ENCODE measurements around the gene CFAP52.
"Not testable (repeated sequence)": the region's sequence is repeated elsewhere in the genome, so short reads cannot be mapped to it uniquely, and the experiment has no call there.

Gene CFAP52

GRCh38 chr17:9571201-9571600 is 5.2 kb upstream of the CFAP52 start:
- DNase-seq, result no peak

GRCh38 chr17:9575381-9576101 is 901 bp upstream of the CFAP52 start, which contains the start of gene STX8:
Gene STX8 (minus strand): TSS chr17:9575820. CDS start chr17:9575808, 12 bp downstream.
- peak; percentile 80 for DNase-seq

- DNase-seq, result no peak
Measured at GRCh38 chr17:9577373-9577709, 899 bp downstream of the CFAP52 start.

- no peak for DNase-seq
Measured at GRCh38 chr17:9587969-9588656, 11.7 kb downstream of the CFAP52 start.

GRCh38 chr17:9594065-9594464 is 17.6 kb downstream of the CFAP52 start:
- DNase-seq, result no peak

GRCh38 chr17:9597638-9598037 is 21.2 kb downstream of the CFAP52 start:
- not testable (repeated sequence) for DNase-seq

DNA sequence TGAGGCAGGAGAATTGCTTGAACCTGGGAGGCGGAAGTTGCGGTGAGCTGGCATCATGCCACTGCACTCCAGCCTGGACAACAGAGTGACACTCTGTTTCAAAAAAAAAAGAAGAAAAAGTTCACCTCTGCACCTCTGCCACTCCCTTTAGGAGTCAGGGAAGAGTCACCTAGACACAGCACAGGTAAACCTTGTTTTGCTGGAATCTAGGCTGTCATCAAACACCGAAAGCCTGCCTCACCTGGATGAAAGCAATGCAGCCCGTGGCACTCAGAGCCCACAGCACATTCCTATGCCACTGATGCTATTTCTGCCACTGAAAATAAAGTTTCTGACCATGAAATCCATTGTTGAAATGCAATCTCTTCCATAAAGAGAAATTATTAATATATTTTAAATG is 22.2 kb downstream of the CFAP52 start:
- DNase-seq, result no peak

DNA sequence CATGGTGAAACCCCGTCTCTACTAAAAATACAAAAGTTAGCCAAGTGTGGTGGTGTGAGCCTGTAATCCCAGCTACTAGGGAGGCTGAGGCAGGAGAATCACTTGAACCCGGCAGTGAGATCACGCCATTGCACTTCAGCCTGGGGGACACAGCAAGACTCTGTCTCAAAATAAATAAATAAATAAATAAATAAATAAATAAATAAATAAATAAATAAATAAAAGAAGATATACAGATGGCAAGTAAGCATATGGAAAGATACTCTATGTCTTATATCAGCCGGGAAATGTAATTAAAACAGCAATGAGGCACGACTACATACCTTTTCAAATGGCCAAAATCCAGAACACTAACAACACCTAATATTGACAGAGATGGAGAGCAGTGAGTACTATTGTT is 28.1 kb downstream of the CFAP52 start:
- not testable (repeated sequence) for DNase-seq

GRCh38 chr17:9606453-9606852 is 30.0 kb downstream of the CFAP52 start:
- no peak for DNase-seq

- DNase-seq, result not testable (repeated sequence)
Measured at GRCh38 chr17:9607058-9607457, 30.6 kb downstream of the CFAP52 start.

GRCh38 chr17:9611557-9611956 is 35.1 kb downstream of the CFAP52 start:
- DNase-seq, result no peak

DNA sequence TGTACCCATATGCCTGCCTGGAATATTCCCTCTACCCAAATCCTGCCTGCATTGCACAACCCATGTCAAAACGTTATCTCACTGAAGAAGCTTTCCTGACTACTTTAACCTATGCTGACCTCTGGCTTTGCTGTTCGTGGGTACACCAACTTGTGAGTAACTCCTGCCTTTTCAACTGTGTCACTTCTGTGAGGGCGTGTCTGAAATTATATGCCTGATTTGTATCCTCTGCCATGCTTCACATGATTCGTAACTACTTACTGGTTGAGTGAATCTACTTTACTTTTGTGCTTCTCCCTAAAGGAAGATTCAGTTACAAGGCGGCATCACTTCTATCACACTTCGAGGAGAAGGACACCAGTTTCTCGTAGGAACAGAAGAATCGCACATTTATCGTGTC is 35.6 kb downstream of the CFAP52 start:
- no peak for DNase-seq

DNA sequence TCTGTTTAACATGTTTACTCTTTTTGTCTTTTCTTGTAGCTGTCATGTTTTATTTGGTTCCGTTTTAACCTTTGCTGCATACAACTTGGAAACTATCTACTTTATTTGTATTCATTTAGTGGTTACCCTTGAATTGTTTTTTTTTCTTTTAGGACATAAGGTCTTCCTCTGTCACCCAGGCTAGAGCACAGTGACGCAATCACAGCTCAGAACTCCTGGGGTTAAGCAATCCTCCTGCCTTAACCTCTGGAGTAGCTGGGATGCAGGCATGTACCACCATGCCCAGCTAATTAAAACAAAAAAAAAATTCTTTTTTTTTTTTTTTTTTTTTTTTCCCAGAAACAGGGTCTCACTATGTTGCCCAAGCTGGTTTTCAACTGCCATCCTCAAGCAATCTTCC is 39.0 kb downstream of the CFAP52 start:
- DNase-seq, result no peak

- DNase-seq, result no peak
Measured at GRCh38 chr17:9622961-9623360, 46.5 kb downstream of the CFAP52 start.

- DNase-seq, result no peak
Measured at GRCh38 chr17:9628509-9628908, 52.1 kb downstream of the CFAP52 start.

GRCh38 chr17:9632741-9633140 is 56.3 kb downstream of the CFAP52 start:
- DNase-seq, result no peak

DNA sequence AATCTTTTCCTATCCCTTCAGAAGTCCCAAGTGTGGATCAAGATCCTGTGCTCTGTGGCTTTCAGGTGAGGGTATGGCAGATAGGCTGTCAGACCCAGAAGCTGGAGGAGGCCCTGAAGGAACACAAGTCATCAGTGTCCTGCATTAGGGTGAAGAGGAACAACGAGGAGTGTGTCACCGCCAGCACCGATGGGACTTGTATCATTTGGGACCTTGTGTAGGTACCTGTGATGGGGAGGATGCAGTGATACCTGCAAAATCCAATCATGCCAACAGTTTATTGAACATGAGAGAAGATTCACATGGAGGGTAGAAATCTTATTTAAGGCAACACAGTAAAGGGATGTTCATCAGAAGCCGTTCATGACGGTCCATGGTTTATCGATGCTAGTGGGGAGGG is 58.9 kb downstream of the CFAP52 start:
- DNase-seq, result no peak

- no peak for DNase-seq
Measured at GRCh38 chr17:9636501-9636900, 60.1 kb downstream of the CFAP52 start.

DNA sequence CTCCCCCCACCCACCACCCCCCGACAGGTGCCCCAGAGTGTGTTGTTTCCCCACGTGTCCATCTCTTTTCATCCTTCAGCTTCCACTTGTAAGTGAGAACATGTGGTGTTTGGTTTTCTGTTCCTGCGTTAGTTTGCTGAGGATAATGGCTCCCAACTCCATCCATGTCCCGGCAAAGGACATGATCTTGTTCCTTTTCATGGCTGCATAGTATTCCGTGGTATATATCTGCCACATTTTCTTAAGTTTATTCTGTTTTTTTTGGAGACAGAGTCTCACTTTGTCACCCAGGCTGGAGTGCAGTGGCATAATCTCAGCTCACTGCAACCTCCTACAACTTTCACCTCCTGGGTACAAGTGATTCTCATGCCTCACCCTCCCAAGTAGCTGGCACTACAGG is 63.9 kb downstream of the CFAP52 start:
- DNase-seq, result not testable (repeated sequence)

DNA sequence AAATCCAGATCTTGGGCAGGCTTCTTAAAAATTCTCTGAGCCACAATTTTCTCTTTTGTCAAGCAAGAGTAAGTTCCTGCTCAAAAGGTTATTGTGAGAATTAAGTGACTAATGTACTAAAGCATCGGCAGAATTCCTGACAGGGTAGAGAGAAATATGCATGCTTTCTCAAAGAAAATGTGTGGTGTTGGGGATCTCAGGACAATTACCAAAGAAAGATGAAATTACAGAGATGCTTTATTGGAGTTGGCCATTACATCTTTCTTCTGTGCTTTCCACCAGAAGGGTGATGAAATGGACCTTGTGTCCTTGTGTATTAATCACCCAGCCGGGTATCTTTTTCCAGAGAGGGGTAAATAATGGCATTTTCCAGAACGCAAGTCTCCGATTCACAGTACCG is 67.2 kb downstream of the CFAP52 start:
- no peak for DNase-seq

DNA sequence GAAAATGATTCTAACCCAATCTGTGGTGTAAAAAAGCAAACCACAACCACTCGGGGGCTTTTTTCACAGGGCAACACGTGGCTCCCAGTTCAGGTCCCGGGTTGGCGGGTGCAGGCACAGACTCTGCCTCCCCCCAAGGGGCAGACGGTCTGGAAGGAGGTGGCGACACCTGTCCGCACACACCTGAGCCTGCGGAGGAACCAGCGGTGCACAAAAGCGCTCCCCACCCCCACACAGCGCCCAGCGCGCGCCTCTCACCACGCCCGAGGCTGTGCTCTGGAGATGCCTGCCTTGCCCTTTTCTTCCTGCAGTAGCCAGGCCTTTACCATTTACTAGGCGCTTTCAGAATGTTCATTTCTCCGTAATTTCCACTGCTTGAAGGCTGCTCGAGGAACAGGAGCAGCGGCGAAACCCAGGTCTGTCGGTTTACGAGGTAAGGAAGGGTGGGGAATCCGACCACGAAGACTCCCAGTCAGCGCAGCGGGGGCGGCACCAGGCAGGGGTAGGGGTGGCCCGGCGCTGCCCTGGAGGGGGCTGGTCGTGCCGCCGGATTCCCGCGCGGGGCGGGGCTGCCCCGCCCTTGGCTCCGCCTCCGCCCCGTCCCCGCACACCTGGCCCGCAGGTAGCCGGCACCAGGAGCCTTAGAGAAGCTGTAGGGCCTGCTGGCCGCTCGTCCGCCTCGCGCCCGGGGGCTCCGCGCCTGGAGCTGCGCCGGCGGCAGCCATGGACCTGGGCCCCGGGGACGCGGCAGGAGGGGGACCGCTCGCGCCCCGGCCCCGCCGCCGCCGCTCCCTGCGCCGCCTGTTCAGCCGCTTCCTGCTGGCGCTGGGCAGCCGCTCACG is 68.7 kb downstream of the CFAP52 start, which contains the start of gene USP43:
Gene USP43 (plus strand): TSS at position 608 of the 842 bp plus-strand sequence. CDS start 116 bp downstream, at position 724.
- no peak for DNase-seq

DNA sequence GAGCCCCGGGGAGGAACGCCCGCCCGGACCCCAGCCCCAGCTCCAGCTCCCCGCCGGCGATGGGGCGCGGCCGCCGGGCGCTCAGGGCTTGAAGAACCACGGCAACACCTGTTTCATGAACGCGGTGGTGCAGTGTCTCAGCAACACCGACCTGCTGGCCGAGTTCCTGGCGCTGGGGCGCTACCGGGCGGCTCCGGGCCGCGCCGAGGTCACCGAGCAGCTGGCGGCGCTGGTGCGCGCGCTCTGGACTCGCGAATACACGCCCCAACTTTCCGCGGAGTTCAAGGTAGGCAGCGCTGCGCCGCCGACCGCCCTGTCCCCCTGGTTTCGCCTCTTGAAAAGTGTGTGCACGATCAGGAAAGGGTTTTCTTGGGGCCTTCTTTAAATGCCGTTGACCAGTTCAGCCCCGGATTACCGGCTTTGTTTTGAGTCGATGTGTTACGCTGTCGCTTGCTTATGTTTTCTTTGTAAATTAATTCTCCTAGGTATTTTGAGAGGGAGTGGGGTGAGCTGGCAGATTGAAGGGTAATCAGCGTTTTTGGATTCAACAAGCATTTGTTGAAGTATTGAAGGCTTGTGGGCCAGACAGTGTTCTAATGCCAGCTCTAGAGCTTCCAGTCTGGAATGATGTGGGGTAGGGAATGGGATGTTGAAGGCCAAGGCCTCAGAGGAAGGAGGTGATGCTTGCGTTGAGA is 69.6 kb downstream of the CFAP52 start:
- DNase-seq, result peak; percentile 2

DNA sequence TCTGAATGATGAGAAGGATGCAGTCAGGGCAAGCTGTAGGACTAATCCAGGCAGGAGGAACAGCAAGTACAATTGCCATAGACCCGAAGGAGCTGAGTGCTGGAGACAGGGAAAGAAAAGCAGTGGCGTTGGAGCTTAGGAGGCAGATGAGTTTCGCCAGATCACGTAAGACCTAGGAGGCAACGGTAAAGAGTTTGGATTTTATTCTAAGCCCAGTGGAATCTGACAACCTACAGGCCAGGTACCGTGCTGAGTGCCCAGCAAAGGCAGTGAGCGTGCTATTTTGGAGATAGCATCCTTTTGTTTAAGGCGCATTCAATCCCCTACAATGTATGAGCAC is 70.1 kb downstream of the CFAP52 start:
- no peak for DNase-seq
